ENCODE measurements around the gene TWIST2. TPM values are rescaled to one million over a fixed set of nuclear protein-coding genes. Genes with fewer than 3 reads are reported as not detected.
A peak's percentile ranks its signal among the peaks of the same experiment; 100 is the strongest.

Gene TWIST2
- total RNA-seq, 4 donors from 2014 or later: 72.5 to 140 (median 106) TPM

DNA sequence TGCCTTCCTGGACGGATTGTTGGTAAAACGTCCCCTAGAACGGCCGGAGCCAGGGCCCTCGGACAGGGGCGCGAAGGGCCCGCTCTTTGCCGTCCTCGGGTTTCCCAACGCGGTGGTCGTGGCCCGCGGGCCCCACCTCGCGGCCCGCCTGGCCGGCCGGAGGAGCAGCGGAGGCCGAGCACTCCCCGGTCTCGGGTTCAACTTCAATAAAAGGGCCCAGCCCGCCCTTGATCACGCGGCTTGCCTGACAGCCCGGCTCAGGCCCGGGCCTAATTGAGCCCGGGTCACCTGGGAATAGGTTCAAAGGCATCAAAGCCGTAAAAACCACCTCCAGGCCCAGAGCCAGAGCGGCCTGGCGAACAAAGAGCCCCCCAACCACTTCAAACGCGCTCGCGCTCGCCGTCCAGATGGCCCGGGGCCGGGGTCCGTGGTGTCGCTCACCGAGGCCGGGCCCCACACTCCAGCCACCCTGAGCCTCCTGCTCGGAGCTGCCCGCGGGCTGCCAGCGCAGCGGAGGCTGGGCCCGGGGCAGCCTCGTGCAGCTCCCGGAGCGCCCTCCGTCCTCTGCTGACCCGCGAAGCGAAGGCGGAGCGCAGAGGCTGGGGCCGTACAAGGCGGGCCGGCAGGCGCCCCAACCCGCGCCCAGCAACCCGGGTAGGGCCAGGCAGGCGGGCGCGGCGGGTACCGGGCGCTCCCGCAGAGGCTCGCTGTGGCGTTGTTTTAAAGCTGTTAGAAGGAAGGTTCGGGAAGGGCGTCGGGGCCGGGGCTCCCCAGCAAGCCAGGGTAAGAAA lies 1.1 kb upstream of the TWIST2 start:
- Histone ChIP-seq H3K4me3 (peak overlapping the region; percentile 41 to 61 (median 48)), H3K36me3 (no peaks in the 10 kb centered on the region), H3K4me1 (peaks cover 0 to 39% (median 7%) of the 10 kb centered on the region in 4 donors), H3K27me3 (peaks cover 0 to 57% of the 10 kb centered on the region in 2 donors), H3K9me3 (no peaks in the 10 kb centered on the region), H3K27ac (peak overlapping the region; percentile 55 to 89 (median 78))
- TF ChIP-seq, protein P1, sequence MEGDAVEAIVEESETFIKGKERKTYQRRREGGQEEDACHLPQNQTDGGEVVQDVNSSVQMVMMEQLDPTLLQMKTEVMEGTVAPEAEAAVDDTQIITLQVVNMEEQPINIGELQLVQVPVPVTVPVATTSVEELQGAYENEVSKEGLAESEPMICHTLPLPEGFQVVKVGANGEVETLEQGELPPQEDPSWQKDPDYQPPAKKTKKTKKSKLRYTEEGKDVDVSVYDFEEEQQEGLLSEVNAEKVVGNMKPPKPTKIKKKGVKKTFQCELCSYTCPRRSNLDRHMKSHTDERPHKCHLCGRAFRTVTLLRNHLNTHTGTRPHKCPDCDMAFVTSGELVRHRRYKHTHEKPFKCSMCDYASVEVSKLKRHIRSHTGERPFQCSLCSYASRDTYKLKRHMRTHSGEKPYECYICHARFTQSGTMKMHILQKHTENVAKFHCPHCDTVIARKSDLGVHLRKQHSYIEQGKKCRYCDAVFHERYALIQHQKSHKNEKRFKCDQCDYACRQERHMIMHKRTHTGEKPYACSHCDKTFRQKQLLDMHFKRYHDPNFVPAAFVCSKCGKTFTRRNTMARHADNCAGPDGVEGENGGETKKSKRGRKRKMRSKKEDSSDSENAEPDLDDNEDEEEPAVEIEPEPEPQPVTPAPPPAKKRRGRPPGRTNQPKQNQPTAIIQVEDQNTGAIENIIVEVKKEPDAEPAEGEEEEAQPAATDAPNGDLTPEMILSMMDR (IDR thresholded peaks at IDR 0.05): no peak
- TF ChIP-seq EP300 (IDR thresholded peaks at IDR 0.05) (no peak), POLR2A (IDR thresholded peaks at IDR 0.05) (no peak)
- no peak for DNase-seq (ENCODE audit: low spot score in 2 of 2)
- 10 to 14% methylated on average over 10 to 39 of the region's 80 CpGs for WGBS, 2 donors

DNA sequence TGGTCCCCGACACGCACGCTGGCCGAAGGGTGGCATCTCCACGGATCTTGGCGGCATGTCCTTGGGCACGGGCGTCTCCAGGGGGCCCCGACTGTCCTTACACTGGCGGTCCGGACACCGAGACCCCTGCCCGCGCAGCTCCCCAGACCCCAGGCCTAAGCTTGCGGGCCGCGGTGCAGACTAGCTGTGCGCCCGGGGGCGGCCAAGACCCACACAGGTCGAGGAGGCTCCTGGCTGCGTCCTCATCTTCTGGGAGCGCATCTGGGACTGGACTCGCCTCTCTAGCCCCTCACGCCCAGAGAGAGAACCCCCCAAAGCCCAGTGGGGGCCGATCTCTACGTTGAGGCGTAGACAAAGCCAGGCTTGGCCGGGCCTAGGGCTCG lies 475 bp upstream of the TWIST2 start:
- Histone ChIP-seq H3K9me3 (no peaks in the 10 kb centered on the region), H3K27ac (peak overlapping the region; percentile 55 to 89 (median 78)), H3K36me3 (no peaks in the 10 kb centered on the region), H3K4me3 (peak overlapping the region; percentile 41 to 61 (median 48)), H3K27me3 (peaks cover 0 to 63% of the 10 kb centered on the region in 2 donors), H3K4me1 (peaks cover 0 to 39% (median 7%) of the 10 kb centered on the region in 4 donors)
- TF ChIP-seq POLR2A (IDR thresholded peaks at IDR 0.05) (no peak), EP300 (IDR thresholded peaks at IDR 0.05) (no peak)
- TF ChIP-seq, protein P1 (IDR thresholded peaks at IDR 0.05): no peak
- WGBS, 2 donors: 0 to 8% methylated on average over 2 to 13 of the region's 30 CpGs
- no peak for DNase-seq (ENCODE audit: low spot score in 2 of 2)

DNA sequence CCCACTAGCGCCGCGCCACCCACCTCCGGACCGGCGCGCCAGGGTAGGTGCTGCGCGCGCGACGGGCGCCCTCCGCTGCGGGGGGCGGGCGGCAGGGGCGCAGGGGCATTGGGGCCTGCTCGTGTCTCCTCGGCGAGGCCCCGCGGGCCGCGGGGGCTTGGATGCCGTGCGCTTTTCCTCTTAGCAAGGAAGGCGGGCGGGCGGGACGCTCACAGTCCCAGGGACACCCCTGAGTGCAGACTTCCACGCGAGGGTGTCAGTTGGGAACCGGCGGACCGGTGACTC lies 748 bp downstream of the TWIST2 start:
- Histone ChIP-seq H3K27ac (peak overlapping the region; percentile 32 to 89 (median 50)), H3K36me3 (no peaks in the 10 kb centered on the region), H3K4me1 (peaks cover 0 to 39% (median 7%) of the 10 kb centered on the region in 4 donors), H3K27me3 (peaks cover 0 to 64% of the 10 kb centered on the region in 2 donors), H3K4me3 (peak overlapping the region; percentile 41 to 61 (median 50)), H3K9me3 (no peaks in the 10 kb centered on the region)
- TF ChIP-seq EP300 (IDR thresholded peaks at IDR 0.05): no peak
- TF ChIP-seq, protein P1 (IDR thresholded peaks at IDR 0.05): no peak
- TF ChIP-seq POLR2A (IDR thresholded peaks at IDR 0.05): no peak
- 0 to 2% methylated on average over 11 to 24 of the region's 36 CpGs for WGBS, 2 donors
- DNase-seq (ENCODE audit: low spot score in 2 of 2): no peak

DNA sequence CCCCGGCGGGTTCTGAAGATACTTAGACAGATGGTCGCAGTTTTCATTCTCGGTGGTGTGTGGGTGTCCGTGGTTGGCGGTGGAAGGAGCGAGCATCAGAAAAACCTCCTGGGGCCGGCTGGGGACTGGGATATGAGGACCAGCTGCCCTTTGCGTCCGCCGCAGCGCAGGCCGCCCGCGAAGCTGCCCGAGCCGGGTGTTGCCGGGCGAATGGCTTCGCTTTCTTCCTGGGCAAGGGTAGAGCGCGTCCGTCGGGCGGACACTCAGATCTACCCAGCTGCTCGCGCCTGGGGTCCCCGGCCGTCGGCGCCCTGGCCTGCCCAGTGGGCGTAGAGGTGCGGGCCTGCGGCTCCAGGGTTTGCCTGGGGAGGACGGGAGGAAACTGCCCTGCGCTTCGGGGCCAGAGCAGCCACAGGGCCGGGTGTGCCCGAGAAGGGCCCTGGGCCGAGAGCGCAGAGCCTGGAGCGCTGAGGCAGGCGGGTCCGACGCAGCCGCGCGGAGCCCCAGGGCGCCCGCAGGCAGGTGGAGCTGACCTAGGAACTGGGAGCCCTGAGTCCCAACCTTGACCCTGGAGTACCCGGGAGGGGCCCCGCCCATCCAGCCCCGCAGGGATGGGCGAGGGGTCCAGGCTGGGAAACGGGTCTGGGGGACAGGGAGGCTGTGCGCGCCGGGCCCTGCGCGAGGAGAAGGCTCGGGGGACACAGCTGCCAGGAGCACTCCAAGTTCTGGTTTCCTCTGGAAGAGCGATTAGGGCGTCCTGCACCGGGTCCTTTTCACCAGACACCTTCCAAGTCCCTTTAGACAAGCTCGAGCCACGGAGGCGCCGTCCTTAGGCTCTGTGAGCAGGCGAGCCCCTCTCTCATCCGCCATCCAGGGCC lies 1.3 kb downstream of the TWIST2 start:
- Histone ChIP-seq H3K27me3 (peaks cover 0 to 65% of the 10 kb centered on the region in 2 donors), H3K9me3 (no peaks in the 10 kb centered on the region), H3K36me3 (no peaks in the 10 kb centered on the region), H3K4me1 (peaks cover 0 to 39% (median 7%) of the 10 kb centered on the region in 4 donors), H3K4me3 (peak overlapping the region; percentile 41 to 61 (median 50)), H3K27ac (peak overlapping the region in 3 of 4 donors; percentile 44 to 89 (median 55))
- no peak for DNase-seq (ENCODE audit: low spot score in 2 of 2)
- WGBS, 2 donors: 5 to 8% methylated on average over 44 to 45 of the region's 70 CpGs
- TF ChIP-seq POLR2A (IDR thresholded peaks at IDR 0.05) (no peak), EP300 (IDR thresholded peaks at IDR 0.05) (no peak)
- TF ChIP-seq, protein P1 (IDR thresholded peaks at IDR 0.05): no peak

Data from tibial nerve (tissue), 4 donors.